Adrenal gland (tissue), 5 donors: Measurements from ENCODE around the gene CMC4.

ENCODE experiments used
- POLR2A ChIP-seq, 2 donors: fragments of 450-650 bp; IDR thresholded peaks; one replicate each; pipeline ENCODE4 v1.6.1; 2017; ENCODE audit warnings: antibody characterized with exemption in 2 of 2, mild to moderate bottlenecking in 2 of 2, moderate library complexity in 1 of 2
- TF ChIP-seq, protein P1 (sequence below), 6 experiments: fragments of 450-650 bp in 4 of 6; fragments of 200-600 bp in 2 of 6; sonication (generic) in 1 of 6; IDR thresholded peaks; 1 replicate in 5 of 6; 2 replicates in 1 of 6; pipeline versions ENCODE4 v1.5.1 to v1.8.0; 2016 to 2021; ENCODE audit warnings: antibody characterized with exemption in 6 of 6, mild to moderate bottlenecking in 2 of 6, moderate library complexity in 1 of 6
- donor health status: DM: no; HTN: no; CAD: no.

DNA sequence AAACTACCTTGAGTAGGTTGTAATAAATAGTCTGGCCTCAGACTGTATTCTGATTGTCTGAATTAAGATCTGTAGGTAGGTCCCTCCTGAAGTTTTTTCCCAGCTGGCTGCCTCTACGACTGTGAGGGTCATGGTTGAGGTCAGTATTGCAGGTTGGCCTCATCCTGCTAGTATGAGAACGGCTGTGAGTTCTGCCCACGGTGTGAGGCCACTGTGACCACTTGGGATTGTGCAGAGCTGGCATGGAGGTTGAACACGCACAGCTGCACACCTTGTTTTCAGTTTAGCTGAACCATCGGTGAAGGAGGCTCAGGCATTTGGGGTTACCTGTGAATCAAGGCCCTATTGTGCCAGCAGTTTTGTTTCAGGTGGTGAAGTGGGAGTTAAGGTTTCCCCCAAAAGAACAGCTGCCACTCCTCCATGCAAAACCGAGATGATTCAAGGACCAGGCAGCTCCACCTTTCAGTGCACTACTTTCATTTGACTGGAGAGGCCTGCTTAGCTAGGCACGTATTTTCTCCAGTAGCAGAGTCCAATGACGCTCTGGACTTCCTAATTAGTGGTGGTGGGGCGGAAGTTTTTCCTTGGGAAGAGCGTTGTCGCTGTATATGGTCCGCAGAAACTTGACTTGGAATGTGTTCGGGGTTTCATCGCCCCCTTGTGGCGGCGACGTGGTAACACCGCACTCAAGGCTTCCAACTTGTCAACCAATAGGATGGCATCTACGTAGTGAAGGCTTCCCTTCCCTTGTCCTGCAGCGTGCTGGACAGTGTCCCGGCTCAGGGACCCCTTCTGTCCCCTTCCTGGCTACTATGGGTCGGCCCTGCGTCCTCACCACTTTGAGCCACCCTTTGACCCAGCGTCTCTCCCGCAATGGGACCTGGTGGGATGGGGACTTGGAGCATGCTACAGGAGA lies 13.8 kb downstream of the CMC4 start:
- TF ChIP-seq, protein P1, sequence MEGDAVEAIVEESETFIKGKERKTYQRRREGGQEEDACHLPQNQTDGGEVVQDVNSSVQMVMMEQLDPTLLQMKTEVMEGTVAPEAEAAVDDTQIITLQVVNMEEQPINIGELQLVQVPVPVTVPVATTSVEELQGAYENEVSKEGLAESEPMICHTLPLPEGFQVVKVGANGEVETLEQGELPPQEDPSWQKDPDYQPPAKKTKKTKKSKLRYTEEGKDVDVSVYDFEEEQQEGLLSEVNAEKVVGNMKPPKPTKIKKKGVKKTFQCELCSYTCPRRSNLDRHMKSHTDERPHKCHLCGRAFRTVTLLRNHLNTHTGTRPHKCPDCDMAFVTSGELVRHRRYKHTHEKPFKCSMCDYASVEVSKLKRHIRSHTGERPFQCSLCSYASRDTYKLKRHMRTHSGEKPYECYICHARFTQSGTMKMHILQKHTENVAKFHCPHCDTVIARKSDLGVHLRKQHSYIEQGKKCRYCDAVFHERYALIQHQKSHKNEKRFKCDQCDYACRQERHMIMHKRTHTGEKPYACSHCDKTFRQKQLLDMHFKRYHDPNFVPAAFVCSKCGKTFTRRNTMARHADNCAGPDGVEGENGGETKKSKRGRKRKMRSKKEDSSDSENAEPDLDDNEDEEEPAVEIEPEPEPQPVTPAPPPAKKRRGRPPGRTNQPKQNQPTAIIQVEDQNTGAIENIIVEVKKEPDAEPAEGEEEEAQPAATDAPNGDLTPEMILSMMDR (IDR thresholded peaks at IDR 0.05): peak; percentile 70 to 78 (median 71)
- no peak for TF ChIP-seq POLR2A (IDR thresholded peaks at IDR 0.05)
